ENCODE measurements around the gene UROS.

Gene UROS

DNA sequence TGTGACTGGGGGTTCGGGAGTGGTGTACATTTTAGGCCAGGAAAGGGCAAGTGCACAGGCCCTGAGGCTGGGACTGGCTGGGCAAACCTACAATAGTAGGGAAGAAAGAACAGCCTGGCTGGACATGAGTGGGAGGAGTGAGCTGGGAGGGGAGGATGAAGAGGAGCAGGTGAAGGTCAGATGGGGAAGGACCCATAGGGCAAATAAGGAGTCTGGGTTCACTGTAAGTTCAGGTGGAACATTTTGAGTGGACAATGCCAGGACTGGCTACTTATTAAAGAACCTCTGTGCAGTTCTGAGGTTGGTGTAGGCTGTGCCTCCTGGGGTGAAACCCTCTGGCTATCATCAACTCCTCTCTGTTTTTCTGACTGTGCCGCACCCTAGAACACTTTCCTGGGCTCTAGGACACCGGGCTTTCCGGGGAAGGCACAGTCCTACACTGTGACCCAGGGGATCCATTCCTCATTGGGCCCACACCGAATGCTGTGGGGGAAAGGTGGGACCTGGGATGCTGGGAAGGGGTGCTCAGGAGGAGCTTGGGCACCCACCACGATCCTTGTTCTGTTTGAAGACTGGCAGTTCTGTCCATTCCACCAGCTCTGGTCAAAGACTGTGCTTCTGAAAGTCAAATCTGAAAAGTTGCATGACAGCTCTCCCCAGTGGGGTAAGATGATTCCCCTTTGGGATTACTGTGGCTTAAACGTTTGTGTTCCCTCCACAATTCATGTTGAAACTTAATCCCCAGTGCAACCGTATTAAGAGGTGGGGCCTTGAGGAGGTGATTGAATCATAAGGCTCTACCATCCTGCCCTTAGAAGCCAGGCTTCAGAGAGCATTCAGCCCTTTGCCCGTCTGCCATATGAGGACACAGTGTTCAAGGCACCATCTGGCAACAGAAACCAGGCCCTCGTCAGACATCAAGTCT lies 43.4 kb downstream of the UROS start:
- no peak for DNase-seq (ENCODE audit: low read depth in 1 of 2, low spot score in 1 of 2)
- Histone ChIP-seq H3K27ac (replicated peaks) (no peak overlapping the region), H3K27me3 (ENCODE audit: insufficient read depth, poor library complexity, severe bottlenecking) (no peaks in the 10 kb centered on the region), H3K4me3 (replicated peaks; ENCODE audit: insufficient read depth, low read length) (no peak overlapping the region)
- no peak for TF ChIP-seq GABPA (IDR thresholded peaks at IDR 0.05; ENCODE audit: low read depth)
- TF ChIP-seq, protein P1, sequence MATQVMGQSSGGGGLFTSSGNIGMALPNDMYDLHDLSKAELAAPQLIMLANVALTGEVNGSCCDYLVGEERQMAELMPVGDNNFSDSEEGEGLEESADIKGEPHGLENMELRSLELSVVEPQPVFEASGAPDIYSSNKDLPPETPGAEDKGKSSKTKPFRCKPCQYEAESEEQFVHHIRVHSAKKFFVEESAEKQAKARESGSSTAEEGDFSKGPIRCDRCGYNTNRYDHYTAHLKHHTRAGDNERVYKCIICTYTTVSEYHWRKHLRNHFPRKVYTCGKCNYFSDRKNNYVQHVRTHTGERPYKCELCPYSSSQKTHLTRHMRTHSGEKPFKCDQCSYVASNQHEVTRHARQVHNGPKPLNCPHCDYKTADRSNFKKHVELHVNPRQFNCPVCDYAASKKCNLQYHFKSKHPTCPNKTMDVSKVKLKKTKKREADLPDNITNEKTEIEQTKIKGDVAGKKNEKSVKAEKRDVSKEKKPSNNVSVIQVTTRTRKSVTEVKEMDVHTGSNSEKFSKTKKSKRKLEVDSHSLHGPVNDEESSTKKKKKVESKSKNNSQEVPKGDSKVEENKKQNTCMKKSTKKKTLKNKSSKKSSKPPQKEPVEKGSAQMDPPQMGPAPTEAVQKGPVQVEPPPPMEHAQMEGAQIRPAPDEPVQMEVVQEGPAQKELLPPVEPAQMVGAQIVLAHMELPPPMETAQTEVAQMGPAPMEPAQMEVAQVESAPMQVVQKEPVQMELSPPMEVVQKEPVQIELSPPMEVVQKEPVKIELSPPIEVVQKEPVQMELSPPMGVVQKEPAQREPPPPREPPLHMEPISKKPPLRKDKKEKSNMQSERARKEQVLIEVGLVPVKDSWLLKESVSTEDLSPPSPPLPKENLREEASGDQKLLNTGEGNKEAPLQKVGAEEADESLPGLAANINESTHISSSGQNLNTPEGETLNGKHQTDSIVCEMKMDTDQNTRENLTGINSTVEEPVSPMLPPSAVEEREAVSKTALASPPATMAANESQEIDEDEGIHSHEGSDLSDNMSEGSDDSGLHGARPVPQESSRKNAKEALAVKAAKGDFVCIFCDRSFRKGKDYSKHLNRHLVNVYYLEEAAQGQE (IDR thresholded peaks at IDR 0.05; ENCODE audit: insufficient replicate concordance, low read depth) = no peak
- TF ChIP-seq, protein P2, sequence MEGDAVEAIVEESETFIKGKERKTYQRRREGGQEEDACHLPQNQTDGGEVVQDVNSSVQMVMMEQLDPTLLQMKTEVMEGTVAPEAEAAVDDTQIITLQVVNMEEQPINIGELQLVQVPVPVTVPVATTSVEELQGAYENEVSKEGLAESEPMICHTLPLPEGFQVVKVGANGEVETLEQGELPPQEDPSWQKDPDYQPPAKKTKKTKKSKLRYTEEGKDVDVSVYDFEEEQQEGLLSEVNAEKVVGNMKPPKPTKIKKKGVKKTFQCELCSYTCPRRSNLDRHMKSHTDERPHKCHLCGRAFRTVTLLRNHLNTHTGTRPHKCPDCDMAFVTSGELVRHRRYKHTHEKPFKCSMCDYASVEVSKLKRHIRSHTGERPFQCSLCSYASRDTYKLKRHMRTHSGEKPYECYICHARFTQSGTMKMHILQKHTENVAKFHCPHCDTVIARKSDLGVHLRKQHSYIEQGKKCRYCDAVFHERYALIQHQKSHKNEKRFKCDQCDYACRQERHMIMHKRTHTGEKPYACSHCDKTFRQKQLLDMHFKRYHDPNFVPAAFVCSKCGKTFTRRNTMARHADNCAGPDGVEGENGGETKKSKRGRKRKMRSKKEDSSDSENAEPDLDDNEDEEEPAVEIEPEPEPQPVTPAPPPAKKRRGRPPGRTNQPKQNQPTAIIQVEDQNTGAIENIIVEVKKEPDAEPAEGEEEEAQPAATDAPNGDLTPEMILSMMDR (IDR thresholded peaks at IDR 0.05; ENCODE audit: insufficient read depth, low read length) = no peak

DNA sequence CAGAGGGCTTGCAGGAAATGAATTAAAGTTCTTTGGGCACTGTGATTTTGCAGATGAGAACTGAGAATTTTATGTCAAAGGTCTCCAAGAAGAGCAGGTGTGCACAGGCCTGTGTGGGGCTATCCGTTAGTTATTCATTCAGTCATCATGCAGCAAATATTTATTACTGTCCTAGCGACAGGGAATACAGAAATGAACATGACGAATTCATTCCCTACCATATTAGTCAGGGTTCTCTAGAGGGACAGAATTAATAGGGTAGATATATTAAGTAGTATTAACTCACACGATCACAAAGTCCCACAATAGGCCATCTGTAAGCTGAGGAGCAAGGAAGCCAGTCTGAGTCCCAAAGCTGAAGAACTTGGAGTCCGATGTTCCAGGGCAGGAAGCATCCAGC lies 44.5 kb downstream of the UROS start:
- Histone ChIP-seq H3K27me3 (ENCODE audit: insufficient read depth, poor library complexity, severe bottlenecking) (no peaks in the 10 kb centered on the region), H3K4me3 (replicated peaks; ENCODE audit: insufficient read depth, low read length) (no peak overlapping the region), H3K27ac (replicated peaks) (no peak overlapping the region)
- TF ChIP-seq GABPA (IDR thresholded peaks at IDR 0.05; ENCODE audit: low read depth) = no peak
- no peak for DNase-seq (ENCODE audit: low read depth in 1 of 2, low spot score in 1 of 2)

DNA sequence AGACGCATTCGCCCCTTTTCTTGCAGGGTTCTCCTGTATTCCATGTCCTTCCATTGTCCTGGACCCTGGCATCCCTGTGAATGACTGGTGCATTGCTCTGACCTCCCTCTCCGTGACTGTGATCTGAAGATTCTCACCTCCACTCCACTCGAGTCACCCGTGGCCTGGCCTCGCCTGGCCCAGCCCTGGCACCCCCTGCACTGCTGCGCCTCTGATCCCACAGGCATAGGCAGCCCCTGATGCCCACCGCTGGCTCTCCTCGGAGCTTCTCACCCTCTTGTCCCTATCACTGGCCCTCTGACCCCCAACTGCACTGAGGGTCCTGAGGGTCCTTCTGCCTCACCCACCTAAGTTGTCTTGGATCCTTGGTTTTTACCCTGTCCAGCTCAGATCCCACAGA lies 45.3 kb downstream of the UROS start:
- Histone ChIP-seq H3K27ac (replicated peaks) (no peak overlapping the region), H3K27me3 (ENCODE audit: insufficient read depth, poor library complexity, severe bottlenecking) (no peaks in the 10 kb centered on the region), H3K4me3 (replicated peaks; ENCODE audit: insufficient read depth, low read length) (no peak overlapping the region)
- DNase-seq (ENCODE audit: low read depth in 1 of 2, low spot score in 1 of 2) = no peak
- TF ChIP-seq, protein P2 (IDR thresholded peaks at IDR 0.05; ENCODE audit: insufficient read depth, low read length) = no peak
- TF ChIP-seq GABPA (IDR thresholded peaks at IDR 0.05; ENCODE audit: low read depth) (no peak), SPI1 (IDR thresholded peaks at IDR 0.05; ENCODE audit: borderline replicate concordance, low read depth) (no peak), POLR2AphosphoS5 (IDR thresholded peaks at IDR 0.05; ENCODE audit: low read depth) (no peak)
- TF ChIP-seq, protein P1 (IDR thresholded peaks at IDR 0.05; ENCODE audit: insufficient replicate concordance, low read depth) = no peak

DNA sequence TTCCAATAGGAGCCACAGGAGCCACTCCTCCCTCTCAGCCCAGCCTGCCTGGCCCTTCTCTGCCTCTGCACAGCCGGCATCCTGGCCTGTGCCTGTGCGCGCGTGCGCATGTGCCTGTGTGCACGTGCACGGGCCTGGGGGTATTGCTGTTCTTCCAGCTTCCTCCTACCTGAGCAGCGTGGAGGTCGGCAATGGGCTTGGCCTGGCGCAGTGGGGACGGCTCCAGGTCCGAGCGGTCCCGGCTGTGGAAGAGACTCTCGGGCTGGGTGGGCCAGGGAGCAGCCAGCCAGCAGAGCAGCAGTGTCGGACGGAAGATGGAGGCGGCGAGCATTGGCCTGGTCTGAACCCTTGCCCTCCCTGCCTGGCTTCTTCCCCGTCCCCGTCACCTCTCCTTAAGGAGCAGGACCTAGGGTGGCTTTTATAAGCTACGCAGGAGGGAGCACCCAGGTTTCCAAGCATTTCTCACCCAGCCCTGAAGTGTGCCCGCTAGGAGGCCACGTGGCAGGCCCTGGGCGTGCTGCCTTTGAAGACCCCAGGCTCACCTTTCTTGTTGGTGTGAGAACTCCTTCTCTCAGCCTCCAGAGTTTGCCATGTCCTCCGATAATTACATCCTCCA lies 47.5 kb downstream of the UROS start, which contains the start of gene MMP21:
Gene MMP21, minus strand, starts transcription at position 331 of the 616 bp plus-strand sequence. Its CDS starts 0 bp downstream, at position 331.
- no peak for DNase-seq (ENCODE audit: low read depth in 1 of 2, low spot score in 1 of 2)
- H3K27me3 ChIP-seq (ENCODE audit: insufficient read depth, poor library complexity, severe bottlenecking) = no peaks in the 10 kb centered on the region
- TF ChIP-seq, protein P2 (IDR thresholded peaks at IDR 0.05; ENCODE audit: insufficient read depth, low read length) = no peak
- TF ChIP-seq GABPA (IDR thresholded peaks at IDR 0.05; ENCODE audit: low read depth) (no peak), SPI1 (IDR thresholded peaks at IDR 0.05; ENCODE audit: borderline replicate concordance, low read depth) (no peak), POLR2AphosphoS5 (IDR thresholded peaks at IDR 0.05; ENCODE audit: low read depth) (no peak)
- TF ChIP-seq, protein P1 (IDR thresholded peaks at IDR 0.05; ENCODE audit: insufficient replicate concordance, low read depth) = no peak
- H3K4me3 ChIP-seq (replicated peaks; ENCODE audit: insufficient read depth, low read length) = no peak within 1 kb of the TSS
- no peak within 1 kb of the TSS for H3K27ac ChIP-seq (replicated peaks)
